ENCODE results near the gene SLC30A9.

The SLC30A9 gene

DNA sequence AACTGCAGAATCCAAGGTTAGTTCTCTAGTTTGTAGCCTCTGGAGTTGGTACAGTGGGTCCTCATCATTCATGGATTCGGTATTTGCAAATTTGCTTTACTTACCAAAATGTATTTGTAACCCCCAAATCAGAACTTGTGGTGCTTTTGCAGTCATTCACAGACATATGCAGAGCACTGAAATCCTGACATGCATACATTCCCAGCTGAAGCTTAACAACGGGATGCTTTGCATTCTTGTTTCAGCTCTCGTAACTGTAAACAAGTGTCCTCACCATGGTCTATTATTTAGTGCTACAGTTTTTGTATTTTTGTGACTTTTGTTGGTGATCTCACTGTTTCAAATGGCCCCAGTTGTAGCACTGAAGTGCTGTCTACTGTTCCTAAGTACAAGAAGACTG lies 146.0 kb downstream of the SLC30A9 start:
- no peak for DNase-seq (ENCODE audit: low read depth in 2 of 2)
